Measurements from ENCODE around the gene USP12.

DNA sequence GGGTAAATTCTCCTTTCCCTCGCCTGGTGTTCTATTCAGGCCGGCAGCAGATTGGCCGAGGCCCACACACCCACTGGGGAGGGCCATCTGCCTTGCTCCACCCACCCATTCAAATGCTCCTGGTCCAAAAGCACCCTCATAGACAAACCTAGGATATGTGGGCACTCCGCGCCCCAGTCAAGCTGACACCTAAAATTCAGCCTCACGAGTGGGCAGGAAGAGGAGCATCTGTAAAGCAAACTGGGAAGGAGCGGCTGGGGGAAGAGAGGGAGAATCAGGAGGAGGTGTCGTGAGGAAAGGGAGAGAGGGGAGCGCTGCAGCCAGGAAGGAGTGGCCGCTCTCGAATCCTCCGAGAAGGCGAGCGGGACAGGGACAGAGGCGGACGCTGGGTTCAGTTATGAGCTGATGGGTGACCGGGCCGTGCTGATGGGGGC is 136.9 kb downstream of the USP12 start:
- TF ChIP-seq POLR2A (IDR thresholded peaks at IDR 0.05): no peak
- TF ChIP-seq EP300 (IDR thresholded peaks at IDR 0.05): no peak
